SW480 (cell line): ENCODE measurements around the gene HNRNPF.
"Not testable (repeated sequence)": the region's sequence is repeated elsewhere in the genome, so short reads cannot be mapped to it uniquely, and the experiment has no call there.

ENCODE experiments used
- DNase-seq: peaks from one replicate; pipeline ENCODE4 v3.0.0-alpha.2; 2016; ENCODE audit warnings: low spot score

HNRNPF gene, protein sequence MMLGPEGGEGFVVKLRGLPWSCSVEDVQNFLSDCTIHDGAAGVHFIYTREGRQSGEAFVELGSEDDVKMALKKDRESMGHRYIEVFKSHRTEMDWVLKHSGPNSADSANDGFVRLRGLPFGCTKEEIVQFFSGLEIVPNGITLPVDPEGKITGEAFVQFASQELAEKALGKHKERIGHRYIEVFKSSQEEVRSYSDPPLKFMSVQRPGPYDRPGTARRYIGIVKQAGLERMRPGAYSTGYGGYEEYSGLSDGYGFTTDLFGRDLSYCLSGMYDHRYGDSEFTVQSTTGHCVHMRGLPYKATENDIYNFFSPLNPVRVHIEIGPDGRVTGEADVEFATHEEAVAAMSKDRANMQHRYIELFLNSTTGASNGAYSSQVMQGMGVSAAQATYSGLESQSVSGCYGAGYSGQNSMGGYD

DNA sequence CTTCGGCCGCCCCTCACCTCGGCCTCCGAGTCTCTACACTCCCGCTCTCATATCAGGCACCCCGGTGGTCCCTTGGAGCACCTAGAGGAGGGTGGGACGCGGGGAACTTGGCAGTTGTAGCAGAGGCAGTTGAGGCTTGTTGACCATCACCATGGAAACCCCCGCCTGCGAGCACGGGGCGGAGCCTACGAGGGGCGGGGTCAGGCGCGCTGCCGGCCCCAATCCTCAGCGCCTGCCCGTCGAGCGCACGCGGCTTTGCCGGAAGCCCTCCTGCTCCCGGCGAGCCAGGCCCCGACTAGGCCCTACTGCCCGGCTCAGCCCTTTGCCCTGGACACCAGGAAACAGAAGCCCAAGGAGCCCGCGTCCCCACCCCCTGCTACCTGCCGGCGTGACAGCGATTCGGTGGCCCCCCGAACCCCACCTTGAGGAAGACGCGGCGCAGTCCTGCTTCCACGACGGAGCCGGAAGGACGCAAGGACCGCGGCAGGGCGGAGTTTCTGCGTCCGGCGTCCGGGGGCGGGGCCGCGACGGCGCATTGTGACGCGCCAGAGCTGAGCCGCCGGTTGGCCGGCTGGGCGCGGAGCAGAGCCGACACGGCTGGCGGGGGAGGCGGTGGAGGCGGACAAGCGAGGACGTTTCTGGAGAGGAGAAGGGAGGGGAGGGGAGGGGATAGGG is at the start of gene HNRNPF:
Gene HNRNPF, minus strand, starts transcription at position 477 of the 675 bp plus-strand sequence. CDS start 21,302 bp downstream, outside the sequence.
- peak; percentile 90 for DNase-seq

DNA sequence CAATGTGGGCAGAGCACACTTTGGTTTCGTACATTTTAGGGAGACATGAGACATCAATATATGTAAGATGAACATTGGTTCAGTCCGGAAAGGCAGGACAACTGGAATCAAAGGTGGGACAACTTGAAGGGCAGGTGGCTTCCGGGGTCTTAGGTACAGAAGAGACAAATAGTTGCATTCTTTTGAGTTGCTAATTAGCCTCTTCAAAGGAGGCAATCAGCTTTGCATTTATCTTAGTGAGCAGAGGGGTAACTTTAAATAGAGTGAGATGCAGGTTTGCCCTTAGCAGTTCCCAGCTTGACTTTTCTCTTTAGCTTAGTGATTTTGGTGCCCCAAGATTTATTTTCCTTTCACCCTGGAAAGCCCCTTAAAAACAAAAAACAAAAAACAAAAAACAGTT is 49.2 kb upstream of the HNRNPF start:
- DNase-seq = no peak

DNA sequence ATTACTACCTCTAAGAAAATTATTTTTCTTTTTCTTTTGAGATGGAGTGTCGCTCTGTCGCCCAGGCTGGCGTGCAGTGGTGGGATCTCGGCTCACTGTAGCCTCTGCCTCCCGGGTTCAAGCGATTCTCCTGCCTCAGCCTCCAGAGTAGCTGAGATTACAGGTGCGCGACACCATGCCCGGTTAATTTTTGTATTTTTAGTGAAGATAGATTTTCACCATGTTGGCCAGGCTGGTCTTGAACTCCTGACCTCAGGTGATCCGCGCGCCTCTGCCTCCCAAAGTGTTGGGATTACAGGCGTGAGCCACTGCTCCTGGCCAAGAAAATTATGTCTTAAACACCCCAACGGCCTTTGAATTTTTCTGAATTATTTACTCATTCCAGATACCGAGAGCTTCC is 47.6 kb upstream of the HNRNPF start:
- DNase-seq = not testable (repeated sequence)

DNA sequence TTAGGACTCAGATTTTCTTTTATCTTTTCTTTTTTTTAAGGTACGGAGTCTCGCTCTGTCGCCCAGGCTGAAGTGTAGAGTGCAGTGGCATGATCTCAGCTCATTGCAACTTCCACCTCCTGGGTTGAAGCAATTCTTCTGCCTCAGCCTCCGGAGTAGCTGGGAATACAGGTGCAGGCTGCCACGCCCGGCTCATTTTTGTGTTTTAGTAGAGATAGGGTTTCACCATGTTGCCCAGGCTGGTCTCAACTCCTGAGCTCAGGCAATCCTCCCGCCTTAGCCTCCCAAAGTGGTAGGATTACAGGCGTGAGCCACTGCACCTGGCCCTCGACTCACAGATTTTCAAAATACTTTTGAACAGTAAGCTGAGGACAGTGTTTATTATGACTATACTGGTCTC is 45.0 kb upstream of the HNRNPF start:
- DNase-seq = not testable (repeated sequence)

DNA sequence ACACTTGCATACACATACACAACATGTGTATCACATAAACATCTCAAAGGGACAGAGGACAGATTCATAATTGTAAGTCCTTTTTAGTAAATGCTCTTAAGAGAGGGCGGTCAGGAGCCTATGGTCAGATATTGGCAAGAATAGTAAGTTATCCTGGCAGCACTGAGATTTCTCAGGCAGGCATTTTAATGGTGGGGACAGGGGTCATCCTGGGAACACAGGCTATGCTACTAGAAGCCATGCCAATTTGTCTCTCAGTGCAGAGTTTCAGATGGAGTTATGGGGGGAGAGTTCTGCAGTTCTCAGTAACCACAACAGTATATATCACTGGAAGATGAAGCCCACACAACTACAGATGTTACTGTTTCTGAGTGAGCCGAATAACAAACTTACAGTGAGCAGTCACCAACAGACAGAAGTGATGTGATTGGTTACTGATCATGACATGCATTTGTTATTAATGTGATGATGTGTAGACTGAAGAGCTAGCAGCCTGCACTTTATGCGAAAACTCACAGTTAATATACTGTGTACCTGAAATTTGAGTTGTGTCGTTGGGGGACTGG is 44.4 kb upstream of the HNRNPF start:
- no peak for DNase-seq

DNA sequence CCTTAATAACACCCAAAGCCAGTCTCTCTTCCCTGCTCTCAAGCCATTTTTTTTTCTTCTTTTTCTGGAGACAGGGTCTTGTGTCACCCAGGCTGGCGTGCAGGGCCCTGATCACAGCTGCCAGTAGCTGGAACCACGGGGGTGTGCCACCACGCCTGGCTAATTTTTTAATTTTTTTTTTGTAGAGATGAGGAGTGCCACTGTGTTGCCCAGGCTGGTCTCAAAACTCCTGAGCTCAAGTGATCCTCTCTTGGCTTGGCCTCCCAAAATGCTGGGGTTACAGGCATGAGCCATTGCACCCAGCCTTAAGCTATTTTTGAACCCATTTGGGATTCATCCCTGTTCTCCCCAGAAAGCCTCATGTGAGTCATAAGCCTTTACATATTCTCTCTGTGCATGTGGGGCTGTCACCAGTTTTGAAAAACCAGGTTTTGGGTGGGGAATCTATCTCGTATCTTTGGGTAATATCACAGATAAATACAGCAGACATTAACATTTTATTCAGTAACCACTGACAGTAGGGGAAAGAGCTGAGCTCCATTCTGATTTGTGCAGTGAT is 43.4 kb upstream of the HNRNPF start:
- DNase-seq = no peak

DNA sequence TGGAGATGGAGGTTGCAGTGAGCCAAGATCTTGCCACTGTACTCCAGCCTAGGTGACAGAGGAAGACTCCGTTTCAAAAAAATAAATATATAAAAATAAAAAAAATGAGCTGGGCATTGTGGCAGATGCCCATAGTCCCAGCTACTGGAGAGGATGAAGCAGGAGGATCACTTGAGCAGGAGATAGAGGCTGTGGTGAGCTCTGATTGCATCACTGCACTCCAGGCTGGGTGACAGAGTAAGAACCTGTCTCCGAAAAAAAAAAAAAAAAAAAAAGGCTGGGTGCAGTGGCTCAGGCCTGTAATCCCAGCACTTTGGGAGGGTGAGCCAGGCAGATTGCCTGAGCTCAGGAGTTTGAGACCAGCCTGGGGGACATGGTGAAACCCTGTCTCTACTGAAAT is 39.8 kb upstream of the HNRNPF start:
- DNase-seq = no peak

DNA sequence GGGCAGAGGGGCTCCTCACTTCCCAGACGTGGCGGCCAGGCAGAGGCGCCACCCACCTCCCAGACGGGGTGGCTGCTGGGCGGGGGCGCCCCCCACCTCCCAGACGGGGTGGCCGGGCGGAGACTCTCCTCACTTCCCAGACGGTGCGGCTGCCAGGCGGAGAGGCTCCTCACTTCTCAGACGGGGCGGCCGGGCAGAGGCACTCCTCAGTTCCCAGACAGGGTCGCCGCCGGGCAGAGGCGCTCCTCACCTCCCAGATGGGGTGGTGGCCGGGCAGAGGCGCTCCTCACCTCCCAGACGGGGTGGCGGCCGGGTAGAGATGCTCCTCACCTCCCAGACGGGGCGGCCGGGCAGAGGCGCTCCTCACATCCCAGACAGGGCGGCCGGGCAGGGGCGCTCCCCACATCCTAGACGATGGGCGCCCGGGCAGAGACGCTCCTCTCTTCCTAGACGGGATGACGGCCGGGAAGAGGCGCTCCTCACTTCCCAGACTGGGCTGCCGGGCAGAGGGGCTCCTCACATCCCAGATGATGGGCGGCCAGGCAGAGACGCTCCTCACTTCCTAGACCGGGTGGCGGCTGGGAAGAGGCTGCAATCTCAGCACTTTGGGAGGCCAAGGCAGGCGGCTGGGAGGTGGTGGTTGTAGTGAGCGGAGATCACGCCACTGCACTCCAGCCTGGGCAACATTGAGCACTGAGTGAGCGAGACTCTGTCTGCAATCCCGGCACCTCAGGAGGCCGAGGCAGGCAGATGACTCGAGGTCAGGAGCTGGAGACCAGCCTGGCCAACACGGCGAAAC is 37.4 kb upstream of the HNRNPF start:
- not testable (repeated sequence) for DNase-seq

DNA sequence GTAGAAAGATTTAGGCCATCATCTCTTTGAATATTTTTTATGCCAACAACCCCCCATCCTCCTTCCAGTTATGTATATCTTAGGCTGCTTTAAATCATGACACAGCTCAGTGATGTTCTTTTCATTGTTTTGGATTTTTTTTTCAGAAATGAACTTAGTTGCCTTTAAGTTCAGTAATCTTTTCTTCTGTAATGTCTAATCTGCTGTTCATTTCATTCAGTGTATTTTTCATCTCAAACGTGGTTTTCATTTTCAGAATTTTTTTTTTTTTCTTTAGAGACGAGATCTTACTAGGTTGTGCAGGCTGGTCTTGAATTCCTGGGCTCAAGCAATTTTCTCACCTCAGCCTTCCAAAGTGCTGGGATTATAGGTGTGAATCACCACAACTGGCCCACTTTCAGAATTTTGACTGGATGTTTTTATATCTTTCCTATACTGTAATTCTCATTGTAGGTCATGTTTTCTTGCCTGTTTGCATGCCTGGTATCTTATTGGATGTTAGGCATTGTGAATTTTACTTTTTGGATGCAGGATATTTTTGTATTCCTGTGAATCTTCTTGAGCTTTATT is 36.0 kb upstream of the HNRNPF start:
- DNase-seq = no peak

DNA sequence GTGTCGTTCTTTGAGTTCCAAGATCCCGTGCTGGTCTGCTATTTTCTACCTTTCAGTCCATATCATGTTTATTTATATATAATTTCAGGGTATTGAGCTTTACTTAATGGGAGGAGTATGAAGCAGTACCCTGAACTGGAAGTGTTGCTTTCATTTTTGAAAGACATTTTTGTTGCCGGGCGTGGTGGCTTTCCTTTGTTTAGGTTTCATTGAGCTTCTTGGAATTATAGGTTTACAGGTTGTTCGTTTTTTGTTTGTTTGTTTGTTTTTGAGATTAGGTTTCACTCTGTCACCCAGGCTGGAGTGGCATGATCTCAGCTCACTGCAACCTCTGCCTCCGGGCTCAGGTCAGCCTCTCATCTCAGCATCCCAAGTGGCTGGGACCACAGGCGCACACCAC is 35.3 kb upstream of the HNRNPF start:
- no peak for DNase-seq

DNA sequence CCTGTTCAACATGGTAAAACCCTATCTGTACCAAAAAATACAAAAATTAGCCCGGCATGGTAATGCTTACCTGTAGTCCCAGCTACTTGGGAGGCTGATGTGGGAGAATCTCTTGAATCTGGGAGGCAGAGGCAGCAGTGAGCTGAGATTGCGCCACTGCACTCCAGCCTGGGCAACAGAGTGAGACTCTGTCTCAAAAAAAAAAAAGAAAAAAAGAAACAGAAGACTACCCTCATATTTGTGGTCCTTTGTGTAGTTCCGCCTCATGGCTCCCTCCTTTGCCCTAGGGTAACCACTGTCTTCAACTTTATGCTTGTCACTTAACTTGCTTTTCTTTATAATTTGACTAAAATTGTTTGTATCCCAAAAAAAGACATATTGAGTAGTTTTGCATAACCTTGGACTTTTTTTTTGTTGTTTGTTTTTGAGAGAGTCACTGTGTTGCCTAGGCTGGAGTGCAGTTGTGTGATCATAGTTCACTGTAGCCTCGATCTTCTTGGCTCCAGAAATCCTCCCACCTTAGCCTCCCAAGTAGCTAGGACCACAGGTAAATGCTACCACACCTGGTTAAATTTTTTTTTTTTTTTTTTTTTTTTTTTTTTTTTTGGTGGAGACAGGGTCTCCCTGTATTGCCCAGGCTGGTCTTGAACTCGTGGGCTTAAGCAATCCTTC is 31.6 kb upstream of the HNRNPF start:
- no peak for DNase-seq

DNA sequence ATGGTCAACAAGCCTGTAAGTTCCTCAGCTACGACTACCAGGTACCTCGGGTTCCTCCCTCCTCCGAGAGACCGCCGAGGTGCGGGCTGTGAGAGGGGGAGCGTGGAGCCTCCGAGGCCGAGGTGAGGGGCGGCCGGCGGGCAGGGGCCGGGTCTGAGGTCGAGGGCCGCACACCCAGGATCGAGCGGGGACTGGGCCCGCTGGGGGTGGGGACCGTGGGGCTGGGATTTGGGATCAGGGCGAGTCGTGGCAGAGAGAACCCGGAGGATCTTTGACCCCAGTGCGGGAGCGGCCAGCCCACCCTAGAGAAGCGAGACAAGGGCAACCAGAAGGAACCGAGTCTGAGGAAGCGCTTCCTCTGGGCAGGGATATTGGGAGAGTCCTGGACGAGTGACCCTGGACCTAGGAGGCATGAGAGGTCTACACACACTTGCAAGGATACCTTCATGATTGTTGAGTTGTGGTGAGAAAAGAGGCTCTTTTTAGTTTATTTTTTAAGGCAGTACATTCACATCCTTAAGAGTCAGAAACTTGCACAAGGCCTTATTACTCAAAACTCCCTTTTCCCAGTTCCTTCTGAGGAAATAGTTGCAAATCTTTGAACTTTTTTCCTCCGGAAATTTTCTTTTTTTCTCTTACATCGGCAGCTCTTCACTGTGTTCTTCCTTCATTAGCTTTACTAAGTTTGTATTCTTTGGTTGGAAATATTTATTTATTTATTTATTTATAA is 28.3 kb upstream of the HNRNPF start:
- no peak for DNase-seq

DNA sequence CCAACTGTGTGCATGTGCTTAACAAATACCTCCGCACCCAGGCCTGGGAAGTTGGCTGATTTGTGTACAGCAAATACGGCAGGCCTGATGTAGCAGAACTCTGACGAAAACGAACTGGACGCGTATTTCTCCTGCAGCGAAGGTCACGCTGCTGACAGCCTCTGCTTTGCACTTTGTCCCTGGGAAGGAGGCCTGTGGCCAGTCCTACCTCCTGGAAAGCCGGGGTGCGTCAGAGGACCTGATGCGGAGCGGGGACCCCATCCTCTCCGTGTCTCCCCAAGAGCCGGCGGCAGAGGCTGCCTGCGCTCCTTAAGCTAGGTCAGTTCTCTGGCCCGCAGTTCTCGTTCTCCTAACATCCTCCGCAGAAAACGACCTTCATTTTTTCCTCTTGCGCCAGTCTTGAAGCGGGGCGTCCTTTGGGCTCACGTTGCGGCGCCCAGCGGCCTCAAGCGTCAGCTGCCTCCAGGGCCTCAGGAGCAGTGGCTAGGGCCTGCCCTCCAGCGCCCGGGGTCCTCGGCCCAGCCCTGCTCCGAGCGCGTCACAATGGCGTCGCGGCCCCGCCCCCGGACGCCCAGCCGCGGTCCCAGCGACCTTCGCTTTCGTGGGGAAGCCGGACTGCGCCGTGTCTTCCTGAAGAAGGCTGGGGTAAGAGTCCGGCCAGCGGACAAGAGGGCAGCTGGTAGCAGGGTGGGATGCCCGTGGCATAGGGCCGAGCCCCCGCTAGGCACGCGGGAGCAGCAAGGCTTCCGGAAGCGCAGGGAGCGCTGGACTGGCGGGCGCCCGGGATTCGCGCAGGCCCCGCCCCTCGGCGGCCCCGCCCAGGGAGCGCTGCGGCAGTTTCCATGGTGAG is 27.5 kb upstream of the HNRNPF start, which contains the start of gene ZNF487:
Gene ZNF487, plus strand, starts transcription at position 821 of the 850 bp plus-strand sequence. CDS start 38,703 bp downstream, outside the sequence.
- DNase-seq = peak; percentile 82

DNA sequence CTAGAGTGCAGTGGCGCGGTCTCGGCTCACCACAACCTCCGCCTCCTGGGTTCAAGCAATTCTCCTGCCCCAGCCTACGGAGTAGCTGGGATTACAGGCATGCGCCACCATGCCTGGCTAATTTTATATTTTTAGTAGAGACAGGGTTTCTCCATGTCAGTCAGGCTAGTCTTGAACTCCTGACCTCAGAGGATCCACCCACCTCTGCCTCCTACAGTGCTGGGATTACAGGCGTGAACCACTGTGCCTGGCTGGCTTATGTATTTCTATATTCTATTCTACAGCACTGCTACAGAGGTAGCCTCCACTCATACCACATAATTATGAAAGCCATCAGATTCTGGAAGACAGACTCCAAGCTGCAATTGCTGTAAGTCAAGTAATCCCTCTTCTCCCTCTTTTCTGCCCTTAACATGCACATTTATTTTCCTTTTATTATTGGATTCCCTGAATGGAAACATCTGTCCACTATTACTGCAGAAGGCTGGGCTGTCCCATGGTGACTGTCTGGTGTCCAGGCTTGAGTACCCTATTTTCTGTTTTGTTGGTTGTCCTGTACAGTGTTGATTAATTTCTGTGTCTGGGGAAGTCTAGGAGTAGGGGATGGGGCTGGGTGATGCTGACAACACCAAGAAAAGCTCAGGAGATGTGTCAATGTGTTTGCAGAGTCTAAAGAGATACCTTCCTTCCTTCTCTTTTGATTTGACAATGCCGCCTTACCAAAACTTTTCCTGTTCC is 22.1 kb upstream of the HNRNPF start:
- no peak for DNase-seq

DNA sequence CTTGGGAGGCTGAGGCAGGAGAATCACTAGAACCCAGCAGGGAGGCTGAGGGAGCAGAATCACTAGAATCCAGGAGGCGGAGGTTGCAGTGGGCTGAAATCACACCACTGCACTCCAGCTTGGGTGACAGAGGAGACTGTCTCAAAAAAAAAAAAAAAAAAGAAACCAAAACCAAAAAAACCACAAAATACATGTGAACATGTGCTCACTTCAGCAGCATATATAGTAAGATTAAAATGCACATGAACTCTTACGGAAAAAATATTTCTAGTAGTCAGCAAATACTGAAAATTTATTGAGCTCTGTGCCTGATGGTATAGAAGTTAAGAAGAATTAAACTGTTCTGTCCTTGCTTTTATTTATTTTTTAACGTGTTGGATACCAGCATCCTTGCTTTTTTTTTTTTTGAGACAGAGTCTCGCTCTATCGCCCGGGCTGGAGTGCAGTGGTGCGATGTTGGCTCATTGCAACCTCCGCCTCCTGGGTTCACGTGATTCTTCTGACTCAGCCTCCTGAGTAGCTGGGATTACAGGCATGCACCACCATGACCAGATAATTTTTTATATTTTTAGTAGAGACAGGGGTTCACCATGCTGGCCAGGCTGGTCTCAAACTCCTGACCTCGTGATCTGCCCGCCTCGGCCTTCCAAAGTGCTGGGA is 18.3 kb upstream of the HNRNPF start:
- DNase-seq = no peak

DNA sequence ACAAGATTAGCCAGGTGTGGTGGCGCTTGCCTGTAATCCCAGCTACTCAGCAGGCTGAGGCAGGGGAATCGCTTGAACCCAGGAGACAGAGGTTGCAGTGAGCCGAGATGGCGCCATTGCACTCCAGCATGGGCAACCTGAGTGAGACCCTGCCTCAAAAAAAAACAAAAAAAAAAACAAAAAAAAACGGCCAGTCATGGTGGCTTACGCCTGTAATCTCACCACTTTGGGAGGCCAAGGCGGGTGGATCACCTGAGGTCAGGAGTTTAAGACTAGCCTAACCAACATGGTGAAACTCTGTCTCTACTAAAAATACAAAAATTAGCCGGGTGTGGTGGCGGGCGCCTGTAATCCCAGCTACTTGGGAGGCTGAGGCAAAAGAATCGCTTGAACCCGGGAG is 17.5 kb upstream of the HNRNPF start:
- DNase-seq = not testable (repeated sequence)

DNA sequence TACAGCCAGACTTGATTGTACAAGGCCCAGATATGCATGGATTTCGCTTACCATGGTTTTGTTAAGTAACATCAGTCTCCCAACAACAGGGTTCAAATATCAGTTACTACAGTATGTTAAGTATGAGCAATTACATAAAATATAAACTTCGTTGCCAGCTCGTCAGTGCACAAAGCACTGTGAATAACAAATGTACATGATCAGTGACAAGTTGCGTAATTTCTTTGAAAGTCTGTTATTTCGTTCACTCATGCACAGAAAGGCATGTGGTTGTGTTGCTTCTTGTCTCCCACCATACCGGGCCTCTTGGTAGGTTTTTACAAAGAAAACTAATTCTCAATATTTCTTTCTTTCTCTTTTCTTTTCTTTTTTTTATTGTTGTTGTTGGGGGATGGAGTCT is 15.4 kb upstream of the HNRNPF start:
- no peak for DNase-seq

DNA sequence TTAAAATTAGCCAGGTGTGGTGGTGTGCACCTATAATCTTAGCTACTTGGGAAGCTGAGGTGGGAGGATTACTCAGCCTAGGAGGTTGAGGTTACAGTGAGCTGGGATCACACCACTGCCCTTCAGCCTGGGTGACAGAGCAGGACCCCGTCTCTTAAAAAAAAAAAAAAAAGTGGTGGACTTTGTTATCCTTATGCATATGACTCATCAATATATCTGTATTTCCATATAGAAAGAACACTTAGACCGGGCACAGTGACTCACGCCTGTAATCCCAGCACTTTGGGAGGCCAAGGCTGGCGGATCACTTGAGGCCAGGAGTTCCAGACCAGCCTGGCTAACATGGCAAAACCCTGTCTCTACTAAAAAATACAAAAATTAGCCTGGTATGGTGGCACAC is 13.0 kb upstream of the HNRNPF start:
- DNase-seq = not testable (repeated sequence)
